Transverse colon (tissue), 4 donors: Measurements from ENCODE around the gene TMEM233. TPM values are rescaled to one million over a fixed set of nuclear protein-coding genes. Genes with fewer than 3 reads are reported as not detected.

ENCODE experiments used
- DNase-seq: peaks from one replicate; pipeline ENCODE4 v3.0.0-alpha.2; 2019
- H3K27ac ChIP-seq, 4 donors: fragments of 200-600 bp; sonication (generic); 2 replicates each; pipeline ENCODE4 v1.5.1; 2016 to 2018; ENCODE audit warnings: inconsistent platforms in 4 of 4
- H3K27me3 ChIP-seq: fragments of 200-600 bp; sonication (generic); 2 replicates; pipeline ENCODE4 v1.5.1; 2017; ENCODE audit warnings: inconsistent platforms
- H3K36me3 ChIP-seq, 4 donors: fragments of 200-600 bp; sonication (generic); 2 replicates each; pipeline ENCODE4 v1.5.1; 2017 to 2019; ENCODE audit warnings: inconsistent platforms in 4 of 4
- H3K4me1 ChIP-seq, 4 donors: fragments of 200-600 bp; sonication (generic); 2 replicates each; pipeline ENCODE4 v1.5.1; 2017 to 2020; ENCODE audit warnings: inconsistent platforms in 4 of 4
- H3K4me3 ChIP-seq, 4 donors: fragments of 200-600 bp; sonication (generic); 1 replicate in 1 of 4; 2 replicates in 3 of 4; pipeline versions ENCODE4 v1.5.1 to v1.6.1; 2017 to 2019; ENCODE audit warnings: inconsistent platforms in 4 of 4
- H3K9me3 ChIP-seq, 2 donors: fragments of 200-600 bp; sonication (generic); 2 replicates each; pipeline ENCODE4 v1.5.1; 2017 to 2019; ENCODE audit warnings: inconsistent platforms in 2 of 2
- EP300 ChIP-seq: sonication (generic); formaldehyde crosslinking; IDR thresholded peaks from one replicate; pipeline ENCODE4 v1.6.1; 2017; ENCODE audit warnings: antibody characterized with exemption, low read depth
- POLR2A ChIP-seq: fragments of 450-650 bp; IDR thresholded peaks from one replicate; pipeline ENCODE4 v1.6.1; 2016; ENCODE audit warnings: antibody characterized with exemption, mild to moderate bottlenecking, moderate library complexity
- POLR2AphosphoS5 ChIP-seq, 3 donors: sonication (generic); formaldehyde crosslinking; IDR thresholded peaks; one replicate each; pipeline ENCODE4 v1.6.1; 2016; ENCODE audit warnings: antibody characterized with exemption in 3 of 3
- WGBS, 2 donors: methylation state at CpG; one replicate each; pipeline ENCODE4 v1.1.5; 2018; ENCODE audit warnings: low coverage in 1 of 2; 5-methylcytosine and 5-hydroxymethylcytosine counted together
- in situ Hi-C, 4 donors: fragments of 200-750 bp; cut with MboI; loops; one replicate each; pipeline versions ENCODE4 v1.15.0 to v1.15.1; 2017; ENCODE audit warnings: low sequenced_read_pairs in 3 of 4, low pct_ligation_motif_present in 1 of 4, low pct_unique_long_range_greater_than_20kb in 1 of 4
- intact Hi-C: fragments of 100-400 bp; cut with DNase I; formaldehyde crosslinking; loops from one replicate; pipeline ENCODE4 v1.15.1; 2023; ENCODE audit warnings: low total_unique reads
- total RNA-seq, 4 donors: library from RNA; depleted of rRNA; stranded (reverse); fragments of >200 nt; gene quantifications; one replicate each; pipeline ENCODE4 v1.1.0, GENCODE V29; 2016
- TF ChIP-seq, protein P1 (sequence below), 5 experiments: fragments of 200-600 bp in 3 of 5; fragments of 450-650 bp in 2 of 5; sonication (generic) in 3 of 5; IDR thresholded peaks; 1 replicate in 2 of 5; 2 replicates in 3 of 5; pipeline ENCODE4 v1.5.1; 2016 to 2017; ENCODE audit warnings: antibody characterized with exemption in 5 of 5, inconsistent platforms in 3 of 5, mild to moderate bottlenecking in 2 of 5, moderate library complexity in 1 of 5

TMEM233 gene
- total RNA-seq, 4 donors from 2014 or later: 0.27 TPM; not detected in 3

DNA sequence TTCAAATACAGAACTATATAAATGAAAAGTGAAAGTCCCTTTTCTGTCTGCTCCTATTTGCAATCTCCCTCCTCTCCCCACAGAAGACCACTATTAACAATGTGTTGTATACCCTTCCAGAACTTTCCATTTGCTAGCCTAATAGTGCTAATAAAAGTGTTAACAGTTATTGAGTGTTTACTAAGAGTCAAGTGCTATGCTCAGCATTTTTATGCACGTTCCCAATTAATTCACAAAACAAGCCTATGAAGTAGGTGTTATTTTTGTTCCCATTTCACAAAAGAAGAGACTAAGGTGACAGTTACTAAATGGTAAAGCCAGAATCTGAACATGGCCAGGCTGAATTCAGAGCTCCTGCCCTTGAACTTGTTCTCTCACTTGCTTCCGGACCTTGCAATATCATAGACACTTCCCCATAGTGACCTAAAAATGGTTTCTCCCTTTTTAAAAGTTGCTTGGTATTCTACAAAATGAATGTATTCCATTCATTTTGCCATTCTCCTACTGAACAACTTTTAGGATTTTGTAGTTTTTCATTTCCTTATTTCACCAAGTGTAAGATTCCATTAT, 72.7 kb downstream of the TMEM233 start:
- Histone ChIP-seq H3K27ac (peak overlapping the region in 1 of 4 donors; percentile 48), H3K4me1 (peaks cover 0 to 34% (median 25%) of the 10 kb centered on the region in 4 donors), H3K27me3 (no peaks in the 10 kb centered on the region), H3K4me3 (no peak overlapping the region), H3K9me3 (no peaks in the 10 kb centered on the region), H3K36me3 (no peaks in the 10 kb centered on the region)
- TF ChIP-seq POLR2A (no peak), EP300 (no peak), POLR2AphosphoS5 (IDR thresholded peaks at IDR 0.05) (no peak)
- TF ChIP-seq, protein P1, sequence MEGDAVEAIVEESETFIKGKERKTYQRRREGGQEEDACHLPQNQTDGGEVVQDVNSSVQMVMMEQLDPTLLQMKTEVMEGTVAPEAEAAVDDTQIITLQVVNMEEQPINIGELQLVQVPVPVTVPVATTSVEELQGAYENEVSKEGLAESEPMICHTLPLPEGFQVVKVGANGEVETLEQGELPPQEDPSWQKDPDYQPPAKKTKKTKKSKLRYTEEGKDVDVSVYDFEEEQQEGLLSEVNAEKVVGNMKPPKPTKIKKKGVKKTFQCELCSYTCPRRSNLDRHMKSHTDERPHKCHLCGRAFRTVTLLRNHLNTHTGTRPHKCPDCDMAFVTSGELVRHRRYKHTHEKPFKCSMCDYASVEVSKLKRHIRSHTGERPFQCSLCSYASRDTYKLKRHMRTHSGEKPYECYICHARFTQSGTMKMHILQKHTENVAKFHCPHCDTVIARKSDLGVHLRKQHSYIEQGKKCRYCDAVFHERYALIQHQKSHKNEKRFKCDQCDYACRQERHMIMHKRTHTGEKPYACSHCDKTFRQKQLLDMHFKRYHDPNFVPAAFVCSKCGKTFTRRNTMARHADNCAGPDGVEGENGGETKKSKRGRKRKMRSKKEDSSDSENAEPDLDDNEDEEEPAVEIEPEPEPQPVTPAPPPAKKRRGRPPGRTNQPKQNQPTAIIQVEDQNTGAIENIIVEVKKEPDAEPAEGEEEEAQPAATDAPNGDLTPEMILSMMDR (IDR thresholded peaks at IDR 0.05): no peak
- 62 to 73% methylated on average over 2 of the region's 2 CpGs for WGBS, 2 donors
- intact Hi-C loops: no loop called here
- in situ Hi-C loops: loop anchor here in 1 of 4 donors (10.0 kb wide), 1 partner anchor 108 kb away; no protein-coding TSS in a partner anchor
- DNase-seq: no peak

DNA sequence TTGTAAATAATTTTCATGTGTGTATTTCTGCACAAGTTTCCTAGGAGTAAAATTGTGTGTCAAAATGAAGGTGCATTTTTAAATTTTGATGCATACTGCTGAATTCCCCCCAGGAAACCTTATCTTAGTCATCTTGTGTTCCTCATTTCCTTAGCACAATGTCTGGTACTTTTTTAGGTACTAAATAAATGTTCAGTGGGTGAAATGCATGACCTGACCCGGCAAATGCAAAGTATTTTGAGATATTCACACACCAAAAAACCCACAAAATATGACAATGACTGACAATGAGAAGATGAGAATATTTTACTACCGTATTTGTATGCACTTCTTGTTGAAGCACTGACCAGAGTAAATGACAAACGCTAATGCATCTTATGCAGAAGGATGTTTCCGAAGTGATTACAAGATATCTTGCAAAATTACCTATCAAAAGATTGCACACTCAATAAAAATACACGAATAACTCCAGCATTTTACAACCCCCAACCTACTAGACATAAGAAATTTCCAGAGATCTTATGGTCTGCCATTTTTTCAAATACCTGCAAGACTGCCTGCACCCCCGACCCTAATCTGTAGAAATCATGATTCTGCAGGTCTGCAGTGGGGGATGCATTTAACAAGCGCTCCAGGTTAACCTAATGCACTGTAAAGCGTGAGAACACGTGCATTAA, 73.5 kb downstream of the TMEM233 start:
- peak overlapping the region; percentile 96 to 99 (median 98) for H3K27ac ChIP-seq
- H3K9me3 ChIP-seq: no peaks in the 10 kb centered on the region
- no peaks in the 10 kb centered on the region for H3K27me3 ChIP-seq
- peak overlapping the region; percentile 10 to 97 (median 80) for H3K4me3 ChIP-seq
- TF ChIP-seq, protein P1 (IDR thresholded peaks at IDR 0.05): no peak
- TF ChIP-seq EP300 (no peak), POLR2A (no peak), POLR2AphosphoS5 (IDR thresholded peaks at IDR 0.05) (no peak)
- intact Hi-C loops: no loop called here
- DNase-seq: no peak
- H3K4me1 ChIP-seq: peaks cover 3 to 41% (median 32%) of the 10 kb centered on the region in 4 donors
- no peaks in the 10 kb centered on the region for H3K36me3 ChIP-seq
- 6 to 15% methylated on average over 9 of the region's 9 CpGs for WGBS, 2 donors
- in situ Hi-C loops: loop anchor here in 1 of 4 donors (10.0 kb wide), 1 partner anchor 108 kb away; no protein-coding TSS in a partner anchor

DNA sequence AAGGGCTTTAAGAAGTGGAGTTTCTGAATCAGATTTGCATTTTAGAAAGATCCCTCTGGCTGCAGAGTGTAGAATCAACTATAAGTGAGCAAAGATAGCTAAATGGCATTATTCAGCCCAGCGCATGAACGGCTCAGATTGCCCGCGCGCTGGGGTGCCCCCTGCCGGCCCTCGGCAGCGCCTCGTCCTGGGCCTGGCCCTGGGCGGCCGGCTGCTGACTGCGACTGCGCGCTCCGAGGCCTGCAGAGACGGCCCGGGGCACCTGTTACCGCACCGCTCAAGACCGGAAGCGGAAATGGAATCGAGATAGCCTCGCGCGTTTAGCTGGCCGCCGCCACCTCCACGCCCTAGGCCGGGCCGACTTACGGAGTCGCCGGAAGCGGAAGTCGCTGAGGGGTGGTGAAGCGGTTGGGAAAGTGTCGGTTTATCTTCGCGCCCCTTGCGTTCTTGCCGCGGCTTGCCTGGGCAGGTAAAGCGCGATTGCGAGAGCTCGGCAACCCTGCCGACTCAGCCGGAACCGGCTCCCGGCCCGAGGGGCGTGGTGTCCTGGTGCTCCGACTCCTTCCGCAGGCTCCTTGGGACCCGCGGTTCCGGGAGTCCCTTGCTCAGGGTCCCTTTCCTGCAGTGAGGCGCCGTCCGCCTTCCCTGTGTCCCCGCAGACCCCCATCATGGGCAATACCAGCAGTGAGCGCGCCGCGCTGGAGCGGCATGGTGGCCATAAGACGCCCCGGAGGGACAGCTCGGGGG, 74.2 kb downstream of the TMEM233 start, which contains the start of gene PRKAB1:
PRKAB1 (plus strand) TSS at position 557 of the 747 bp plus-strand sequence; CDS start at position 669, 112 bp downstream.
- Histone ChIP-seq H3K36me3 (peaks cover 0 to 3% (median 1%) of the 10 kb centered on the region in 4 donors), H3K9me3 (no peaks in the 10 kb centered on the region), H3K27me3 (no peaks in the 10 kb centered on the region), H3K4me3 (peak within 1 kb of the TSS; percentile 73 to 97 (median 86)), H3K27ac (peak within 1 kb of the TSS; percentile 96 to 99 (median 98)), H3K4me1 (peaks cover 5 to 48% (median 39%) of the 10 kb centered on the region in 4 donors)
- DNase-seq: peak; percentile 98
- 0% methylated on average over 1 to 49 of the region's 69 CpGs for WGBS, 2 donors
- TF ChIP-seq EP300 (no peak), POLR2A (peak; percentile 98), POLR2AphosphoS5 (IDR thresholded peaks at IDR 0.05) (peak; percentile 92 to 99 (median 99))
- TF ChIP-seq, protein P1 (IDR thresholded peaks at IDR 0.05): peak; percentile 85 to 95 (median 89)
- intact Hi-C loops: no loop called here
- in situ Hi-C loops: loop anchor here in 1 of 4 donors (10.0 kb wide), 1 partner anchor 107 kb away; no protein-coding TSS in a partner anchor
